ENCODE results near the gene PTPRD. TPM values are rescaled to one million over a fixed set of nuclear protein-coding genes. Genes with fewer than 3 reads are reported as not detected.

PTPRD gene
- total RNA-seq, 1 experiment from 2014 or later: 0.02 TPM

GRCh38 chr9:10079284-10079964 is 533.4 kb downstream of the PTPRD start (continued):
- TF ChIP-seq REST (IDR thresholded peaks at IDR 0.05; ENCODE audit: low read depth) (no peak), JUND (IDR thresholded peaks at IDR 0.05) (no peak), ZBTB33 (IDR thresholded peaks at IDR 0.05; ENCODE audit: extremely low read depth, insufficient replicate concordance, low read length) (no peak), YY1 (IDR thresholded peaks at IDR 0.05; ENCODE audit: extremely low read depth, insufficient replicate concordance, low read depth, low read length) (no peak)

- H3K4me2 ChIP-seq (ENCODE audit: low read length): no peak overlapping the region
- H3K9ac ChIP-seq (ENCODE audit: low read length): no peak overlapping the region
- intact Hi-C loops (cut with micrococcal nuclease): loop anchor here (2.0 kb wide), 1 partner anchor 19 kb away; no protein-coding TSS in a partner anchor
- no peak for DNase-seq (ENCODE audit: low read depth, low spot score)
- peaks cover 15 to 32% of the 10 kb centered on the region in 2 experiments; a peak in 2 of 4 replicates for H3K9me3 ChIP-seq (ENCODE audit: control insufficient read depth in 1 of 2, insufficient read depth in 1 of 2, low read depth in 1 of 2, low read length in 2 of 2)
- H3K27ac ChIP-seq (ENCODE audit: low read depth, low read length): no peak overlapping the region
- no peak for ATAC-seq
- RAD21 ChIA-PET (ENCODE audit: low non-redundant PET in 1 of 2, low total read pairs in 2 of 2, uncharacterized antibody in 2 of 2, unreplicated experiment in 2 of 2): no interaction called here
- CTCF ChIA-PET: no interaction called here
- no peaks in the 10 kb centered on the region for H3K79me2 ChIP-seq (ENCODE audit: insufficient read depth, low read length)
- no peak overlapping the region for H2AFZ ChIP-seq (ENCODE audit: low read depth, low read length, poor library complexity, severe bottlenecking)
- H3K9me2 ChIP-seq (ENCODE audit: insufficient read depth): no peaks in the 10 kb centered on the region
- POLR2A ChIA-PET: no interaction called here
- no peaks in the 10 kb centered on the region for H4K20me1 ChIP-seq (ENCODE audit: insufficient read depth)
- TF ChIP-seq JUND (IDR thresholded peaks at IDR 0.05) (no peak), SIN3A (IDR thresholded peaks at IDR 0.05; ENCODE audit: low read depth) (no peak), POLR2A (IDR thresholded peaks at IDR 0.05; ENCODE audit: borderline replicate concordance, extremely low read depth, insufficient read depth, insufficient read length) (no peak), YY1 (IDR thresholded peaks at IDR 0.05; ENCODE audit: extremely low read depth, insufficient replicate concordance, low read depth, low read length) (no peak), RAD21 (IDR thresholded peaks at IDR 0.05; ENCODE audit: low read depth) (no peak), TCF7L2 (IDR thresholded peaks at IDR 0.05; ENCODE audit: borderline replicate concordance, extremely low read depth, insufficient read depth, insufficient read length) (no peak), ZNF274 (IDR thresholded peaks at IDR 0.05; ENCODE audit: low read depth, low read length) (no peak)
- BruUV-seq (replicated peaks): no TSS peak
- H3K4me1 ChIP-seq (ENCODE audit: control insufficient read depth in 1 of 2, insufficient read depth in 2 of 2, low read length in 2 of 2): no peaks in the 10 kb centered on the region
- H3K4me3 ChIP-seq (replicated peaks in 1 of 2; ENCODE audit: low read depth in 1 of 2, low read length in 2 of 2): no peak overlapping the region
- H3K27me3 ChIP-seq (ENCODE audit: insufficient read depth, low read length): no peaks in the 10 kb centered on the region
- no peaks in the 10 kb centered on the region for H3K36me3 ChIP-seq (ENCODE audit: control insufficient read depth in 1 of 2, insufficient read depth in 2 of 2, low read length in 2 of 2)
Measured at GRCh38 chr9:10071579-10071978, 541.2 kb downstream of the PTPRD start.
